ENCODE measurements around the gene SNORC.

SNORC gene

GRCh38 chr2:232884549-232885263 lies 14.6 kb downstream of the SNORC start:
- no peak overlapping the region for H3K27ac ChIP-seq (replicated peaks; ENCODE audit: low read length)
- H3K36me3 ChIP-seq (replicated peaks in 1 of 2; ENCODE audit: control insufficient read depth in 2 of 2, insufficient read depth in 2 of 2, low read length in 2 of 2) = no peaks in the 10 kb centered on the region
- H3K4me1 ChIP-seq (ENCODE audit: control insufficient read depth in 2 of 2, insufficient read depth in 1 of 2, low read depth in 1 of 2, low read length in 2 of 2) = no peaks in the 10 kb centered on the region
- no peak overlapping the region for H3K14ac ChIP-seq (ENCODE audit: low read length)
- H2BK15ac ChIP-seq (ENCODE audit: low read length) = no peak overlapping the region
- no peak overlapping the region for H4K8ac ChIP-seq (ENCODE audit: low read depth, low read length)
- no peaks in the 10 kb centered on the region for H3K79me1 ChIP-seq (ENCODE audit: low read depth, low read length)
- H3K9me3 ChIP-seq (replicated peaks in 1 of 2; ENCODE audit: control insufficient read depth in 2 of 2, insufficient read depth in 1 of 2, low read depth in 1 of 2, low read length in 2 of 2) = peaks cover 0 to 6% of the 10 kb centered on the region in 2 donors
- peak overlapping the region; percentile 1 for H3K23ac ChIP-seq (ENCODE audit: low read depth, low read length, poor library complexity)
- H2BK120ac ChIP-seq (ENCODE audit: low read depth, low read length) = no peak overlapping the region
- H2AK5ac ChIP-seq (ENCODE audit: low read depth, low read length) = peak overlapping the region; percentile 69
- H3K27me3 ChIP-seq (ENCODE audit: control insufficient read depth in 3 of 3, insufficient read depth in 3 of 3, low read depth in 1 of 3, low read length in 3 of 3) = no peaks in the 10 kb centered on the region
- WGBS, 2 donors (ENCODE audit: extremely low coverage in 2 of 2, insufficient read length in 2 of 2, insufficient replicate concordance in 1 of 2) = no CpG with 5 or more reads among the region's 27 CpGs
- no peak overlapping the region for H2AFZ ChIP-seq (ENCODE audit: low read length)
- H2BK12ac ChIP-seq (ENCODE audit: low read length) = no peak overlapping the region
- no peak overlapping the region for H2BK5ac ChIP-seq (ENCODE audit: low read length)
- no peak overlapping the region for H3K4me2 ChIP-seq (ENCODE audit: insufficient read depth, low read length, poor library complexity, severe bottlenecking)
- no peak overlapping the region for H3K4me3 ChIP-seq (ENCODE audit: low read length in 2 of 2)
- H3K9ac ChIP-seq (ENCODE audit: low read depth, low read length, poor library complexity) = peak overlapping the region; percentile 33
- no peak for DNase-seq (ENCODE audit: low spot score)
- H3K18ac ChIP-seq (ENCODE audit: low read length) = peak overlapping the region; percentile 58
- H3K4ac ChIP-seq (ENCODE audit: low read length) = no peak overlapping the region
- no peak overlapping the region for H4K91ac ChIP-seq (ENCODE audit: low read depth, low read length, poor library complexity)

- no peak overlapping the region for H3K23ac ChIP-seq (ENCODE audit: low read depth, low read length, poor library complexity)
- no peak overlapping the region for H2AK5ac ChIP-seq (ENCODE audit: low read depth, low read length)
- H2AFZ ChIP-seq (ENCODE audit: low read length) = no peak overlapping the region
- no peak overlapping the region for H4K91ac ChIP-seq (ENCODE audit: low read depth, low read length, poor library complexity)
- H3K4ac ChIP-seq (ENCODE audit: low read length) = no peak overlapping the region
- H3K27me3 ChIP-seq (ENCODE audit: control insufficient read depth in 3 of 3, insufficient read depth in 3 of 3, low read depth in 1 of 3, low read length in 3 of 3) = no peaks in the 10 kb centered on the region
- no peak overlapping the region for H2BK120ac ChIP-seq (ENCODE audit: low read depth, low read length)
- no peak overlapping the region for H3K14ac ChIP-seq (ENCODE audit: low read length)
- WGBS, 2 donors (ENCODE audit: extremely low coverage in 2 of 2, insufficient read length in 2 of 2, insufficient replicate concordance in 1 of 2) = no CpG with 5 or more reads among the region's 25 CpGs
- no peak overlapping the region for H3K18ac ChIP-seq (ENCODE audit: low read length)
- no peak overlapping the region for H3K27ac ChIP-seq (replicated peaks; ENCODE audit: low read length)
- no peaks in the 10 kb centered on the region for H3K36me3 ChIP-seq (replicated peaks in 1 of 2; ENCODE audit: control insufficient read depth in 2 of 2, insufficient read depth in 2 of 2, low read length in 2 of 2)
- H4K8ac ChIP-seq (ENCODE audit: low read depth, low read length) = no peak overlapping the region
- H2BK5ac ChIP-seq (ENCODE audit: low read length) = no peak overlapping the region
- H2BK15ac ChIP-seq (ENCODE audit: low read length) = no peak overlapping the region
- H3K4me1 ChIP-seq (ENCODE audit: control insufficient read depth in 2 of 2, insufficient read depth in 1 of 2, low read depth in 1 of 2, low read length in 2 of 2) = peaks cover 0 to under 1% of the 10 kb centered on the region in 2 donors
- H3K9ac ChIP-seq (ENCODE audit: low read depth, low read length, poor library complexity) = no peak overlapping the region
- peaks cover 0 to 6% of the 10 kb centered on the region in 2 donors for H3K9me3 ChIP-seq (replicated peaks in 1 of 2; ENCODE audit: control insufficient read depth in 2 of 2, insufficient read depth in 1 of 2, low read depth in 1 of 2, low read length in 2 of 2)
- no peak overlapping the region for H3K4me2 ChIP-seq (ENCODE audit: insufficient read depth, low read length, poor library complexity, severe bottlenecking)
- no peak overlapping the region for H2BK12ac ChIP-seq (ENCODE audit: low read length)
- H3K4me3 ChIP-seq (ENCODE audit: low read length in 2 of 2) = peak overlapping the region in 1 of 2 donors; percentile 12
- H3K79me1 ChIP-seq (ENCODE audit: low read depth, low read length) = no peaks in the 10 kb centered on the region
- DNase-seq (ENCODE audit: low spot score) = no peak
These were observed 15.3 kb downstream of the SNORC start for GRCh38 chr2:232885264-232885961.

GRCh38 chr2:232886176-232886575 lies 16.1 kb downstream of the SNORC start:
- Histone ChIP-seq H3K4ac (ENCODE audit: low read length) (no peak overlapping the region), H3K9ac (ENCODE audit: low read depth, low read length, poor library complexity) (peak overlapping the region; percentile 79), H4K91ac (ENCODE audit: low read depth, low read length, poor library complexity) (no peak overlapping the region), H2BK15ac (ENCODE audit: low read length) (no peak overlapping the region), H3K27ac (replicated peaks; ENCODE audit: low read length) (no peak overlapping the region), H3K18ac (ENCODE audit: low read length) (no peak overlapping the region), H3K4me3 (ENCODE audit: low read length in 2 of 2) (peak overlapping the region in 1 of 2 donors; percentile 71), H3K9me3 (replicated peaks in 1 of 2; ENCODE audit: control insufficient read depth in 2 of 2, insufficient read depth in 1 of 2, low read depth in 1 of 2, low read length in 2 of 2) (peaks cover 0 to 3% of the 10 kb centered on the region in 2 donors), H2BK12ac (ENCODE audit: low read length) (peak overlapping the region; percentile 50), H3K79me1 (ENCODE audit: low read depth, low read length) (no peaks in the 10 kb centered on the region), H3K4me2 (ENCODE audit: insufficient read depth, low read length, poor library complexity, severe bottlenecking) (no peak overlapping the region), H3K4me1 (ENCODE audit: control insufficient read depth in 2 of 2, insufficient read depth in 1 of 2, low read depth in 1 of 2, low read length in 2 of 2) (peaks cover 5 to 9% of the 10 kb centered on the region in 2 donors), H3K14ac (ENCODE audit: low read length) (no peak overlapping the region), H3K23ac (ENCODE audit: low read depth, low read length, poor library complexity) (no peak overlapping the region), H2AFZ (ENCODE audit: low read length) (no peak overlapping the region), H2BK5ac (ENCODE audit: low read length) (no peak overlapping the region), H3K36me3 (replicated peaks in 1 of 2; ENCODE audit: control insufficient read depth in 2 of 2, insufficient read depth in 2 of 2, low read length in 2 of 2) (no peaks in the 10 kb centered on the region), H2BK120ac (ENCODE audit: low read depth, low read length) (no peak overlapping the region), H3K27me3 (ENCODE audit: control insufficient read depth in 3 of 3, insufficient read depth in 3 of 3, low read depth in 1 of 3, low read length in 3 of 3) (no peaks in the 10 kb centered on the region), H2AK5ac (ENCODE audit: low read depth, low read length) (no peak overlapping the region), H4K8ac (ENCODE audit: low read depth, low read length) (peak overlapping the region; percentile 83)
- no peak for DNase-seq (ENCODE audit: low spot score)
- no CpG with 5 or more reads among the region's 11 CpGs for WGBS, 2 donors (ENCODE audit: extremely low coverage in 2 of 2, insufficient read length in 2 of 2, insufficient replicate concordance in 1 of 2)

- no peaks in the 10 kb centered on the region for H3K36me3 ChIP-seq (replicated peaks in 1 of 2; ENCODE audit: control insufficient read depth in 2 of 2, insufficient read depth in 2 of 2, low read length in 2 of 2)
- no peak overlapping the region for H3K4ac ChIP-seq (ENCODE audit: low read length)
- no peak overlapping the region for H3K4me3 ChIP-seq (ENCODE audit: low read length in 2 of 2)
- H3K79me1 ChIP-seq (ENCODE audit: low read depth, low read length) = no peaks in the 10 kb centered on the region
- H3K9ac ChIP-seq (ENCODE audit: low read depth, low read length, poor library complexity) = no peak overlapping the region
- H3K23ac ChIP-seq (ENCODE audit: low read depth, low read length, poor library complexity) = no peak overlapping the region
- no peak overlapping the region for H2BK12ac ChIP-seq (ENCODE audit: low read length)
- no peak overlapping the region for H3K14ac ChIP-seq (ENCODE audit: low read length)
- no CpG with 5 or more reads among the region's 7 CpGs for WGBS, 2 donors (ENCODE audit: extremely low coverage in 2 of 2, insufficient read length in 2 of 2, insufficient replicate concordance in 1 of 2)
- H2BK120ac ChIP-seq (ENCODE audit: low read depth, low read length) = no peak overlapping the region
- peak overlapping the region; percentile 27 for H3K18ac ChIP-seq (ENCODE audit: low read length)
- no peak overlapping the region for H2BK5ac ChIP-seq (ENCODE audit: low read length)
- H4K91ac ChIP-seq (ENCODE audit: low read depth, low read length, poor library complexity) = no peak overlapping the region
- no peak overlapping the region for H4K8ac ChIP-seq (ENCODE audit: low read depth, low read length)
- no peak overlapping the region for H3K4me2 ChIP-seq (ENCODE audit: insufficient read depth, low read length, poor library complexity, severe bottlenecking)
- peak overlapping the region; percentile 7 for H2BK15ac ChIP-seq (ENCODE audit: low read length)
- H3K27me3 ChIP-seq (ENCODE audit: control insufficient read depth in 3 of 3, insufficient read depth in 3 of 3, low read depth in 1 of 3, low read length in 3 of 3) = no peaks in the 10 kb centered on the region
- no peak overlapping the region for H3K27ac ChIP-seq (replicated peaks; ENCODE audit: low read length)
- H2AK5ac ChIP-seq (ENCODE audit: low read depth, low read length) = no peak overlapping the region
- H3K9me3 ChIP-seq (replicated peaks in 1 of 2; ENCODE audit: control insufficient read depth in 2 of 2, insufficient read depth in 1 of 2, low read depth in 1 of 2, low read length in 2 of 2) = peaks cover 0 to 3% of the 10 kb centered on the region in 2 donors
- no peak overlapping the region for H2AFZ ChIP-seq (ENCODE audit: low read length)
- DNase-seq (ENCODE audit: low spot score) = no peak
- peaks cover 6 to 10% of the 10 kb centered on the region in 2 donors for H3K4me1 ChIP-seq (ENCODE audit: control insufficient read depth in 2 of 2, insufficient read depth in 1 of 2, low read depth in 1 of 2, low read length in 2 of 2)
These were observed 16.6 kb downstream of the SNORC start for GRCh38 chr2:232886632-232887031.

Measured in neuronal stem cell (in vitro differentiated cells).